HUES64 (cell line): ENCODE results near the gene SLC20A1.
A peak's percentile ranks its signal among the peaks of the same experiment; 100 is the strongest.

Experiments used
- H3K27ac ChIP-seq: 2 replicates; pipeline ENCODE4 v1.7.0; 2013; ENCODE audit warnings: low read depth, low read length, inconsistent platforms
- H3K27me3 ChIP-seq: 2 replicates; pipeline ENCODE4 v1.6.1; 2013; ENCODE audit warnings: mild to moderate bottlenecking, low read length; ENCODE audit not compliant: insufficient read depth
- H3K36me3 ChIP-seq: 2 replicates; pipeline ENCODE4 v1.6.1; 2013; ENCODE audit warnings: mild to moderate bottlenecking, low read length; ENCODE audit not compliant: insufficient read depth
- H3K4me1 ChIP-seq: 2 replicates; pipeline ENCODE4 v1.6.1; 2013; ENCODE audit warnings: mild to moderate bottlenecking, low read length, moderate library complexity; ENCODE audit not compliant: insufficient read depth
- H3K4me3 ChIP-seq: 2 replicates; pipeline ENCODE4 v1.5.1; 2013; ENCODE audit warnings: mild to moderate bottlenecking, low read length, moderate library complexity
- H3K9ac ChIP-seq: 2 replicates; pipeline ENCODE4 v1.6.1; 2013; ENCODE audit warnings: mild to moderate bottlenecking, low read depth, low read length
- H3K9me3 ChIP-seq: 2 replicates; pipeline ENCODE4 v1.6.1; 2013; ENCODE audit warnings: low read depth, low read length; ENCODE audit not compliant: insufficient read depth
- WGBS: fragments of 150-250, 120-280 bp; methylation state at CpG from one replicate; pipeline ENCODE4 v1.1.7; 2013; ENCODE audit warnings: missing lambda C conversion rate; 5-methylcytosine and 5-hydroxymethylcytosine counted together

SLC20A1 gene

DNA sequence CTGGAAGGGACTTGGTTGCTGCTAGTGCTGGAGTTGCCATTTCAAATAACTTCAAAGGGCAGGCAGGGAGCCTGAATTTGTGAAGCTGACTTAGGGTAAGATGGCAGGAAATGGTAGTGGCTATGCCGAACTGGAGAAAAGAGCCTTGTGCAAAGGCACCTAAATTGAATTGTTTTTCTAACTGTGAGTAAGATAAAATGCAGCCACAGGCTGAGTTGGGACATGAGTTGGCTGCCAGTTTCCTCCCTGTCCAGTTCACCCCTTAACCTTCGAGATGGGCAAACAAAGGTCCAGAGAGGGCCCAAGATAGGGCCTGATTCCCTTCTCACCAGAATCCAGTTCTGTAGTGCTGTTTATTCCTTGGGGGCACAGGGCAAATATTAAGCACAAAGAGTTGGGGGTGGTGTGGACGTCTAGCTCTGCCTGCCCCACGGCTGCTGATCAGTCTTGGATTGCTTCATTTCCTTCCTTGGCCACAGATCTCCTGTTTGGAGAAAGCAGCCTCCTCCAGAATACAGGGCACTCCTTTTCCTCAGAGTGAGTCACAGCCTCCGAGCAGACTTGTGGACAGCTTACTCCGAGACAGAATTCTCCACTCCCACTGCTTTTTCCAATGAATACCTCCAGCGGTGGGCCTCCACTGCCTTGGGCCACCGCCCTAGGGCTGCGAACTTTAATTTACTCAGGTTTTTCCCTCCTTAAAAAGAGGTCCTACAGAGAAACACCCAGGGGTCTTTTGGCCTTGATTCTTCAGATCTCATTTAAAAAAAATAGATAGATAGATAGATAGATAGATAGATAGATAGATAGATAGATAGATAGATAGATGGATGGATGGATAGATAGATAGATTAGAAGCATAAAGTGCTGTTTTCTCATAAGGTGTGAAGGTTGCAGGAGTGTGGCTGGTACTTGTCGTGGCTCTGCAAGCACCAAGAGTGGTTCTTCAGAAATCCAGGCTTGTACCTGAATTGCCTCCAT lies 18.4 kb upstream of the SLC20A1 start:
- Histone ChIP-seq H3K4me1 (peaks cover 25% of the 10 kb centered on the region), H3K27me3 (no peaks in the 10 kb centered on the region), H3K27ac (no peak overlapping the region), H3K9me3 (no peaks in the 10 kb centered on the region), H3K4me3 (no peak overlapping the region), H3K36me3 (no peaks in the 10 kb centered on the region), H3K9ac (no peak overlapping the region)
- WGBS, result 83% methylated on average over 10 of the region's 10 CpGs

DNA sequence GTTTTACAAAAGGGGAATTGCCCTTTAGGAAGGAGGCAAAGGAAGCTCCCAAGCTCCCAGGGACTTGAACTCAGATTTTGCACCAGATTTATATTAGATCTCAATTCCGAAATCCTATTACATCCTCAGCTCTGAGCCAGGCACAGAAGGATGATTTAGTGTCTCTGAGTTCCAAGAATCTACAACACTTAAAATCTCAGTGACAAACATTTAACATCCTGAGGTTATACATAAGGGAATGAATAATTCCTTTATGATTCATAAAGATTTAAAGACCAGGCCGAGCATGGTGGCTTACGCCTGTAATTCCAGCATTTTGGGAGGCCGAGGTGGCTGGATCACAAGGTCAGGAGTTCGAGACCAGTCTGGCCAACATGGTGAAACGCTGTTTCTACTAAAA lies 16.5 kb upstream of the SLC20A1 start:
- H3K36me3 ChIP-seq, result no peaks in the 10 kb centered on the region
- no peak overlapping the region for H3K27ac ChIP-seq
- H3K4me1 ChIP-seq, result peaks cover 24% of the 10 kb centered on the region
- 92% methylated on average over 6 of the region's 6 CpGs for WGBS
- no peak overlapping the region for H3K9ac ChIP-seq
- H3K4me3 ChIP-seq, result no peak overlapping the region
- no peaks in the 10 kb centered on the region for H3K27me3 ChIP-seq
- H3K9me3 ChIP-seq, result no peaks in the 10 kb centered on the region

DNA sequence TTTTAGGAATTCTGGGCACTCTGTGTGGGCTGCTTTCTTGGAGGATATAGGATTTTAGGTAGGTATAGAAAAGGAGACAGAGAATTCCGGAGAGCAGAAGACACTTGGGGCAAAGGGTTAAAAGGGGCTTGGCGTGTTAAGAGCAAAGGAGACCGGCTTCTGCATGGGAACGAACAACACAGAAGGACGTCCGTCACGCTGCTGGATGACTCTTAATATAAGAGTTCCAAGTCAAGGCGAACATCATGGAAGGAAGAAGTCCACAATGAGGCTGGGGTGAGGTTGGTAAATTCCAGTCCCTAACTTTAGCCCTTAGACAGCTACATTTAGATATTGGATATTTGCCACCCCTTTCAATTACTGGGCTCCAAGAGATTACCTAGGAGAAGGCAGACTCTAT lies 15.9 kb upstream of the SLC20A1 start:
- Histone ChIP-seq H3K27ac (no peak overlapping the region), H3K9me3 (no peaks in the 10 kb centered on the region), H3K4me1 (peaks cover 24% of the 10 kb centered on the region), H3K36me3 (no peaks in the 10 kb centered on the region), H3K4me3 (no peak overlapping the region), H3K27me3 (no peaks in the 10 kb centered on the region), H3K9ac (0 out of 2 replicates have a peak overlapping the region, but pooled peaks have one; percentile 10)
- WGBS, result 94% methylated on average over 8 of the region's 8 CpGs

DNA sequence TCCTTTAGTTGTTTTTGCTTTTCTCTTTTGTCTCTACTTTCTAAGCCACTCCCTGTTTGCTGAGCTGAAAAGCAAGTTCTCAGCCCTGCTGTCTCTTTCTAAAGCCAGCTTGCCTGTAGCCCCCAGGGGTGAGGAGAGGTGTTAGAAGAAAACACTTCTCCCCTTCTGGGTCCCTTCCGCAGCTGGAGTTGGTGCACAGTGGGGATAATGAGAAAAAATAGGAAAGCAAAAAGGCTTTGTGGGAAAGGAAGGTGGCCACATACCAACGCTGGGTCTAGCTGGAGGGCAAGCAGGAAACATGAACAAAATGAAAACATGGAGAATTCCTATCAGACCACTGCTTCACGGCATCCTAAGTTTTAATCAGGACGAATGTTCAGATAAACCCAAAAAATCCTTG lies 15.5 kb upstream of the SLC20A1 start:
- Histone ChIP-seq H3K9me3 (no peaks in the 10 kb centered on the region), H3K4me3 (no peak overlapping the region), H3K4me1 (peaks cover 24% of the 10 kb centered on the region), H3K9ac (0 out of 2 replicates have a peak overlapping the region, but pooled peaks have one; percentile 10), H3K27me3 (no peaks in the 10 kb centered on the region), H3K36me3 (no peaks in the 10 kb centered on the region), H3K27ac (0 out of 2 replicates have a peak overlapping the region, but pooled peaks have one; percentile 22)
- WGBS, result 66% methylated on average over 4 of the region's 4 CpGs

DNA sequence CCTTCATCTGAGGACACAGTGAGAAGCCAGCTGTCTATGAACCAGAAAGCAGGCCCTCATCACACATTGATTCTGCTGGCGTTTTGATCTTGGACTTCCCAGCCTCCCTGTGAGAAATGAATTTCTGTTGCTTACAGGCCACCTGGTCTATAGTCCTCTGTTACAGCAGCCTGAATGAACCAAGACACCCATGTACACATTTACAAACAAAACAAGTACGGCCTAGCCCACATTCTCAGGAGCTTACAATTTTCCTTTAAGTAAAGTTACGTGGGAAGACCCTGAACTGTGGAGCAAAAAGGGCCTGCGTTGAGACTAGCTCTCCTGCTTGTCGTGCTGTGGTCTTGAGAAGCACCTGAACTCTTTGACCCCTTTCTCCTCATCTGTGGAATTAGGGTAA lies 12.0 kb upstream of the SLC20A1 start:
- H3K36me3 ChIP-seq, result no peaks in the 10 kb centered on the region
- WGBS, result 93% methylated on average over 5 of the region's 5 CpGs
- H3K27me3 ChIP-seq, result no peaks in the 10 kb centered on the region
- no peaks in the 10 kb centered on the region for H3K9me3 ChIP-seq
- H3K9ac ChIP-seq, result no peak overlapping the region
- H3K4me1 ChIP-seq, result peaks cover 24% of the 10 kb centered on the region
- H3K4me3 ChIP-seq, result no peak overlapping the region
- no peak overlapping the region for H3K27ac ChIP-seq

DNA sequence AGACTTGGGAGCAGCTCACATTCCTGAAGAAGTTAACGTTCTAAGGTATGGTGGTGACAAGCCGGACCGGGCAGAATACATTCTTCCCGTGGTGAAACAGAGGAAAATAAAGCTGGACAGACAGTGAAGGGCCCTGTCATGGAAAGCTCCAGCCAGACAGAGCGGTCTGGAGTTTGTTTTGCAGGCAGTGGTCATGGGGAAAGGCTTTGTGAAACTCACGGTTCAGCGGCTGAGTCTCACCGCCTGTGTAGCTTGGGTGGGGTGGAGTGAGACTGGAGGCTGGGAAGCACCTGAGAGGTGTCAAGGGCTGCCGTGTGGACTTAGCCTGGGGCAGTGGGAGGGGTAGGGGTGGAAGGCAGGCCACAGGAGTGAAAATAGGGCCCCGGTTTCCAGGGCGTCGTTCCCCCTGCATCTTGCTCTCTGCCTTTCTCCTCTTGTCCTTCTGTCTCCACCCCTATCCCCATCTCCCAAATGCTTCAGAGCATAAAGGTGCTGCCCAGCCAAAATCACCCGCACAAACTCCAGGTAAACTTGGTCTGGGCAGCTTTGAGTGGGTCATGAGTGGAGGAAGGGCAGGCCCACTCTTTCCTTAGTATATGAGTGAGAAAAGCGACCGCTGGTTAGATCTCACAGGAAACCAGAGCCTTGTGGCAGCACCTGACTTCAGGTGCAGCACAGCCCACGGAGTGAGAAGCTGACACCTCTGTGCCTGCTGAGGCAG lies 11.4 kb upstream of the SLC20A1 start:
- Histone ChIP-seq H3K27ac (no peak overlapping the region), H3K9me3 (no peaks in the 10 kb centered on the region), H3K4me3 (no peak overlapping the region), H3K9ac (no peak overlapping the region), H3K4me1 (peaks cover 24% of the 10 kb centered on the region), H3K36me3 (no peaks in the 10 kb centered on the region), H3K27me3 (no peaks in the 10 kb centered on the region)
- 87% methylated on average over 16 of the region's 16 CpGs for WGBS

DNA sequence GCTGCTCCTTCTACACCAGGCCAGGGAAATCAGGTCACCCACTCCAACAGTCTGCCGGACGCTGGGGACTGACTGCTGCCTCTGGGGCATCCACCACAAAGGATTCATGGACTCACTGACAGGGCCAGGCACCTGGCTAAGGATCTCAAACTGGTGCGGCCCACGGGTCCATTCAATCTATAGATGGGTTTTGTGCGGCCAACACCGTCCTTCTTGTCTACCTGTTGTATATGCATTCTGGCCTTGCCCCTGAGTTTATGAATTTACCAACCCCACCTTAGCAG lies 10.9 kb upstream of the SLC20A1 start:
- no peaks in the 10 kb centered on the region for H3K36me3 ChIP-seq
- H3K9me3 ChIP-seq, result no peaks in the 10 kb centered on the region
- 95% methylated on average over 6 of the region's 6 CpGs for whole genome bisulfite sequencing
- H3K27me3 ChIP-seq, result no peaks in the 10 kb centered on the region
- H3K27ac ChIP-seq, result no peak overlapping the region
- peaks cover 22% of the 10 kb centered on the region for H3K4me1 ChIP-seq
- H3K4me3 ChIP-seq, result no peak overlapping the region
- no peak overlapping the region for H3K9ac ChIP-seq

DNA sequence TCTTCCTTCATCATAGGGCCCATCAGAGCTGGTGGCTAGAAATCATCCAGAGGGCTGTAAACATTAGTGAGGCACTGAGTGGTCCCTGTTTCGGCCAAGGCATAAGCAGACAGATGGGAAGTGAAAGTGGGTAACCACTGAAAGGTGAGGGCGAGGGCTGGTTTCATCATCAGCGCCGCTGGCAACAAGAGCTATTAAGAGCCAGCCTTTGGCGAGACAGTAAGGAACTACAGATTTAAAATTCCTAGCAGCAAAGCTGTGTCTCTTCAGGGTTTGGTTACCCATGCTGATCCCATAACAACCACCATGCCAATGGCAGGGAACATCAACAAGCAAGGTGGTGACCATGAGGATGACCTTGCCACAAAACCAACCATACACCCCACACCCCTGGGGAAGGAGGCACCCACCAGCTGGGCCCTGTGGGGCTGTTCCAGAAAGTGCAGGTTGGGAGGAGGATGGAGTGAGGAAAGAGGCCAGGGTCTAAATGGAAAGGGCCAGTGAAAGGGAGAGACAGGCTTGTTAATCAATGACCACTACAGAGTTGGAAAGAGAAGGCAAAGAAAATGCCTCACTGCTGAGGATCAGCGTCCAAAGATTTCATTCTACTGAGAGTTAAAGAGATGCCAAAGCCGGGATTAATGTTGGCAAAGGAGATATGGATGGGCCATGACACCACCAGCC lies 9.0 kb upstream of the SLC20A1 start:
- Histone ChIP-seq H3K9me3 (no peaks in the 10 kb centered on the region), H3K4me1 (peaks cover 17% of the 10 kb centered on the region), H3K9ac (no peak overlapping the region), H3K36me3 (no peaks in the 10 kb centered on the region), H3K27ac (no peak overlapping the region), H3K27me3 (no peaks in the 10 kb centered on the region), H3K4me3 (no peak overlapping the region)
- WGBS, result 86% methylated on average over 7 of the region's 7 CpGs

DNA sequence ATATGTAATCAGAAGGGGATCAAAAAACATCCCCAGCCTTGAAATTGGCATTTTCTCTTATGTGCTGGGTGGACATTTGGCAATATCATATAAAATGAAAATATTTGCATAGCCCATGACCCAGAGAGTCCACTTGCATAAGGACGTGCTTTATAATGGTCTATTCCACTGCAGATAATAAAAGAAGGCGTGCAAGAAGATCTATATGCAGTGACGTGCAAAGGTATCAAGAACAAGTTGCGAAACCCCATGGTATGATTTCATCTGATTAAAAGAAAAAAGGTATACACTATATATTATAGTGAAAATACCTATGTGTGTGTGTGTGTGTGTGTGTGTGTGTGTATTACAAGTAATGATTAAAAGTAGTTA lies 8.5 kb upstream of the SLC20A1 start:
- no peaks in the 10 kb centered on the region for H3K27me3 ChIP-seq
- no peak overlapping the region for H3K4me3 ChIP-seq
- H3K9me3 ChIP-seq, result no peaks in the 10 kb centered on the region
- no peak overlapping the region for H3K27ac ChIP-seq
- WGBS, result 97% methylated on average over 3 of the region's 4 CpGs
- no peaks in the 10 kb centered on the region for H3K36me3 ChIP-seq
- peaks cover 14% of the 10 kb centered on the region; the same call in 1 of the 2 replicates for H3K4me1 ChIP-seq
- H3K9ac ChIP-seq, result no peak overlapping the region

DNA sequence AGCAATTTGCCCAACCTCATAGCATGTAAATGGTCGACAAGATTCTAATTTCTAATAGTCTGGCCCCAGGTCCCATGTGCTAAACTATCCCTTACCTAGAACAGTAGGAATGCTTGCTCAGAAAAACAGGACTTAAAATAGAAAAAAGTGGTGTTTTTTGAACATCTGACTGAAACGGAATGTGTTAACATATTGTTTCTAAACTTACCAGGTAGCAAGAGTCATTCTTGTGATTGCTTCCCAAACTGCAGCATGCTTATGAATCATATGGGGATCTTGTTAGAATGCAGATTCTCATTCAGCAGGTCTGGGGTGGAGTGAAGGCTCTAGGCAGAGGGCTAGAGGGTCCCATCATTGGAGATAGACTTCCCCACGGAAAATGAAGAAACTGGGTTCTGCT lies 5.8 kb upstream of the SLC20A1 start:
- H3K27me3 ChIP-seq, result peaks cover 8% of the 10 kb centered on the region
- no peak overlapping the region for H3K4me3 ChIP-seq
- 88% methylated on average over 3 of the region's 3 CpGs for WGBS
- H3K9me3 ChIP-seq, result no peaks in the 10 kb centered on the region
- H3K36me3 ChIP-seq, result no peaks in the 10 kb centered on the region
- peaks cover 26% of the 10 kb centered on the region; the same call in 1 of the 2 replicates for H3K4me1 ChIP-seq
- H3K27ac ChIP-seq, result no peak overlapping the region
- H3K9ac ChIP-seq, result no peak overlapping the region

DNA sequence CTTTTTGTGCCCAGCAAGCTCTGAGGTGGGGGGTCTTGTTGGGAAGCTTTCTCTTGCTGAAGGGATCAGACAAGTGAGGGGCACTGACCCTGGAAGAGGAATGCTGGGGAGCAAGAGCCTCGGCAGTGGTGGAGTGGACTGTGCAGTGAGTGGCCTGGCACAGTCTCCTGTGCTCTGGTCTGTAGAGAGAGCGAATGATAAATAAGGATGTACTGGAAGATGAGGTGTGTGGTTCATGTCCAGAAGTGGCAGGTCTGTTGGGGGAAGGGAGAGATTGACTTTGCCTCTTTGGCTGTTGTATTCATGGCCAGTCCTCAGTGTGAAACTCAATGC lies 5.3 kb upstream of the SLC20A1 start:
- Histone ChIP-seq H3K27me3 (peaks cover 8% of the 10 kb centered on the region), H3K27ac (no peak overlapping the region), H3K4me1 (peaks cover 26% of the 10 kb centered on the region; the same call in 1 of the 2 replicates), H3K36me3 (no peaks in the 10 kb centered on the region), H3K9ac (no peak overlapping the region), H3K9me3 (no peaks in the 10 kb centered on the region), H3K4me3 (no peak overlapping the region)
- 91% methylated on average over 2 of the region's 2 CpGs for WGBS
